Endometrial microvascular endothelial cells (primary cell): ENCODE measurements around the gene HBZ. TPM values are rescaled to one million over a fixed set of nuclear protein-coding genes. Genes with fewer than 3 reads are reported as not detected.
"Not testable (repeated sequence)": the region's sequence is repeated elsewhere in the genome, so short reads cannot be mapped to it uniquely, and the experiment has no call there.

Experiments used
- in situ Hi-C: cut with HindIII; loops from 2 replicates; pipeline ENCODE4 v1.10.0; 2017; ENCODE audit warnings: low sequenced_read_pairs, low pct_unique_long_range_greater_than_20kb; ENCODE audit errors: inconsistent ontology term
- total RNA-seq: library from RNA; depleted of rRNA; stranded (reverse); fragments of >200 nt; gene quantifications from one replicate; pipeline ENCODE4 v1.2.3, GENCODE V29; 2015; ENCODE audit errors: inconsistent ontology term

The HBZ gene
- total RNA-seq, 1 donor from 2014 or later, result not detected

DNA sequence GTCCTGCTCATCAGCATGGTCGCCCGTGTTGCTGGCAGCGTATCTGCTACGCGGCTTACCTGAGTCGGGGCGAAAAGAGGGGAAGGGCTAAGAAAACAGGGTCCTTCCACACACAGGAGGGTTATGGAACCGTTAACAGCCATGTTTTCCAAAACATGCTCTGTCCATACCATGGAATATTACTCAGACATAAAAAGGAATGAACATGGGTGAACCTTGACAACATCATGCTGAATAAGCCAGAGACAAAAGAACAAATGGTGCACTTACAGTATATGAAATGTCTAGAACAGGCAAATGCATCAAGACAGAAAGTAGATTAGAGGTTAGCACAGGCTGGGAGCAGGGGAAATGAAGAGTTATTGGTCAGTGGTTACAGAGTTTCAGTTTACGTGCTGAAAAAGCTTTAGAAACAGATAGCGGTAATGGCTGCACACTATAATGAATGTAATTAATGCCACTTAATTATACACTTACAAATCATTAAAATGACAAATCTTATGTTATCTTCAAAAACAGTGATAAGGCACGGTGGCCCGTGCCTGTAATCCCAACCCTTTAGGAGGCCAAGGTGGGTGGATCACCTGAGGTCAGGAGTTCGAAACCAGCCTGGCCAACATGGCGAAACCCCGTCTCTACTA, 21.8 kb upstream of the HBZ start:
- in situ Hi-C loops, result no loop called here

DNA sequence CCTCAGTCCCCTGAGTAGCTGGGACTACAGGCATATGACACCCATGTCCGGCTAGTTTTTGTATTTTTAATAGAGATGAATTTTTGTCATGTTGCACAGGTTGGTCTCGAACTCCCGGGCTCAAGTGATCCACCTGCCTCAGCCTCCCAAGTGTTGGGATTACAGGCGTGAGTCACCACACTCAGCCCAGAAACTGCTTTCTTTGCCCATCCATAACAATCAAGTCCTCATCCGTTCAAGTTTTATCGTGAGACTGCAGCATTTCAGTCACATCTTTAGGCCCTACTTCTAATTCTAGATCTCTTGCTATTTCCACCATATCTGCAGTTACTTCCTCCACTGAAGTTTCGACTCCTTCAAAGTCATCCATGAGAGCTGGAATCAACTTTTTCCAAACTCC, 20.3 kb upstream of the HBZ start:
- in situ Hi-C loops, result no loop called here

DNA sequence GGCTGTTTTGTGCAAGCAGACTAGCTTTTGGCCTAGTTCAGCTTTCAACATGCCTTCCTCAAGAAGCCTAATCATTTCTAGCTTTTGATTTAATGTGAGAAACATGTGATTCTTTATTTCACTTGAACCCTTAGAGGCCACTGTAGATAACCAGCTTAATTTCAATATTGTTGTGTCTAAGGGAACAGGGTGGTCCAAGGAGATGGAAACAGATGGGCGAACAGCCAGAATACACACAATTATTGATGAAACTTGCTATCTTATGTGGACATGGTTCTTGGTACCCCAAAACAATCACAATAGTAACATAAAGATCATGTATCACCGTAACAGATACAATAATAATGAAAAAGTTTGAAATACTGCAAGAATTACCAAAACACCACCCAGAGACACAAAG, 18.7 kb upstream of the HBZ start:
- in situ Hi-C loops, result no loop called here

DNA sequence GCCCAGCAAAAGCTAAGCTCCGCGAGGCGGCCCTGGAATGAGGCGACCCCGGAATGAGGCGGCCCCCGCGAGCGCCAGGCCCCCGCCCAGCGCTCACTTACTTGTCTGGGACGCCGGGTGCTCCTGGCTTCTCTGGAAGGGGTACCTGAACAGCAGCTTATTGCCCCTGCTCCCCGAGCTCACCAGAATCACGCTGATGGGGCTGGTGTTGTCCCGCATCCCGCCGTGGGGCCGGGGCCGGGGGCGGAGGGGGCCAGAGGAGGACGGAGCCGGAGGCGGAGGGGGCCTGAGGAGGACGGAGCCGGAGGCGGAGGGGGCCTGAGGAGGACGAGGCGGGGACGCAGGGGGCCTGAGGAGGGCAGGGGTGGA, 14.4 kb upstream of the HBZ start:
- in situ Hi-C loops, result no loop called here

DNA sequence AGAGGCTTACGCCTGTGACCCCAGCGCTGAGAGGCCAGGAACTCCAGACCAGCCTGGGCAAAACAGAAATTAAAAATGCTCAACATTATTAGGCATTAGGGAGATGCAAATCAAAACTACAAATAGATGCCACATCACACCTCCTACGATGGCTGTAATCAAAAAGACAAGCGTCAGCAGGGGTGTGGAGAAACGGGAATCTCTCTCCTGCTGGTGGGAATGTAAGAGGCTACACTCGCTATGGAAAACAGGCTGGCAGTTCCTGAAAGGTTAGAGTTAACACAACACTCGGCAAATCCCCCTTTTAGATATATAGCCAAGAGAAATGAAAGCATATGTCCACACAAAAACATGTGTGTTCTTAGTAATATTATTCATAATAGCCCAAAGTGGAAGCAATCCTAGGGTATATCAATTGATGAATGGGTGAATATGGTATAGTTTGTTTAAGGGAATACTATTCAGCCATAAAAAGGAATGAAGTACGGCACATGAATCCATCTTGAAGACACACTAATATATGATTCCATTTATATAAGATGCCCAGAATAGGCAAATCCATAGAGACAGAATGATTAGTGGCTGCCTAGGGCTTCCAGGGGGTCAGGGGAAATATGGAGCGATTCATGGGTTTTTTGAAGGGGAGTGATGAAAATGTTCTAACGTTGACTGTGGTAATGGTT, 12.1 kb upstream of the HBZ start:
- in situ Hi-C loops, result no loop called here

DNA sequence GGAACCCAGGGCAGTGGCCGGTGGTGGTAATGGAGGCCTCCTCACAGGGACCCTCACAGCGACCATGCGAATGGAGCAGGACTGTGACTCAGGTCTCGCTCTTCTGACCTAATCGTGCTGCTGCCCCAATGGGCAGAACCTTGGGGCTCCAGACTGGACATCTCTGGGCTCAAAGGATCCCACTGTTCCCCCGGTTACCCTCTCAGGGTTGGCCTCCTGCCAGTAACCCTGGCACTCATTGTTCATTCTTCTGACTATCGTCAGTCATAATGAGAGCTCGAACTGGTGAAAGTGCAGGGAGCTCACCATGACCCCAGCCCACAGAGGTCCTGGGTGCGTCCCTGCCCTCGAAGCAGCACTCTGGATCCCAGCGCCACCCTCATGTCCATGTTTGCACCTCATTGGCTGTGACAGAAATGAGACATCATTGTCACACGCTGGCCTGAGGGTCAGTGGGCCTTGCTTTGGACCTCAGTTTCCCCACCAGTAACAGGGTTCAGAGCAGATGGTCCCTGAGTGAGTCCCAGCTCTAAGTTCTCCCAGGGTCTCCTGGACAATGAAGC, 10.0 kb upstream of the HBZ start:
- in situ Hi-C loops, result no loop called here

DNA sequence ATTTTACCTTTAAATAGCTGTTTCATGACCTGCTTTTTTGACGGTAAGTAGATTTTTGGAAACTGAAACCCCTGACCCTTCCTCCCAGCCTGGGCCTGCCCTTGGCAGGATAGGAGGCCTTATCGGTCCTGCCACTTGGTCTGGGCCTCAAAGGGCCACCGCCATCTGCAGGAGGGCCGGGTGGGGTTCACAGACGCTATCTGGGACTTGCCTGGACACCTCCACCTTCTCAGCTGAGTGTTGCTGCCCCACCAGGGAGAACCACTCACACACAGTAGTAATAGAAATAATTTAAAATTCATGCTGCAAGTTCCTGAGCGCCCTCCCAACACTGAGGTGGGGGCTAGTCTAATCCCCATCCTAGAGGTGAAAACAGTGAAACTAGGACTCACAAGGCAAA, 9.4 kb upstream of the HBZ start:
- in situ Hi-C loops, result no loop called here

DNA sequence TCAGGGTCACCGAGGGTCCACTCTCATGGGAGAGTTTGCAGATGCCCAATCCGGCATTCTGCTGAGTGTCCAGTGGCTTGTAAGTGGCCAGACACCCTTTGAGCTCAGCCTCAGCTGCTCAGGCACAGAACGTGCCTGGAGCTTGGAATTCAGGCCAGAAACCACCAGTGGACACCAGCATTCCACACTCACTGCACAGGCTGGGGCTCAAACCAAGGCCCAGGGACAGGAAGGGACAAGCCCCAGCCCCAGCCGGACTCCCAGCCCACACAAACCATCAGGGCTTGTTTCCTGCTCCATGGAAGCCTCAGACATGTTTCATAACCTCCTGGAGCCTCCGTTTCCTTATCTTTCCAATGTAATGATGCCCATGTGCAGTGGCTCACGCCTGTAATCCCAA, 9.0 kb upstream of the HBZ start:
- in situ Hi-C loops, result no loop called here

DNA sequence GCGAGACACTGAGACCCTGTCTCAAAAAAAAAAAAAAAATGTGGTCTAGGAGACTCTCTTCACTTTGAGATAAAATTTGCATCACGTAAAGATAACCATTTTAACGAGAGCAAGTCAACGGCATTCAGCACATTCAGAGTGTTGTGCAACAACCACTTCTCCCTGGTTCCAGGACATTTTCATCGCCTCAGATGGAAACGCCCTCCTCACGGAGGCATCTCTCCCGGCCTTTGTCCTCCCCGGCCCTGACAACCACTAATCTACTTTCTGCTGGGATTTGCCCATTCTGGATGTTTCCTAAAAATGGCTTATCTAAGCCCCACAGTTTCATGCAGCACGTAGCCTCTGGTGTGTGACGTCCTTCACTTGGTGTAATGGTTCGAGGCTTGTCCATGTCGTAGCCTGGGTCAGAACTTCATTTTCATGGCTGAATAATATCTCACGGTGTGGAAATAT, 7.6 kb upstream of the HBZ start:
- in situ Hi-C loops, result no loop called here

DNA sequence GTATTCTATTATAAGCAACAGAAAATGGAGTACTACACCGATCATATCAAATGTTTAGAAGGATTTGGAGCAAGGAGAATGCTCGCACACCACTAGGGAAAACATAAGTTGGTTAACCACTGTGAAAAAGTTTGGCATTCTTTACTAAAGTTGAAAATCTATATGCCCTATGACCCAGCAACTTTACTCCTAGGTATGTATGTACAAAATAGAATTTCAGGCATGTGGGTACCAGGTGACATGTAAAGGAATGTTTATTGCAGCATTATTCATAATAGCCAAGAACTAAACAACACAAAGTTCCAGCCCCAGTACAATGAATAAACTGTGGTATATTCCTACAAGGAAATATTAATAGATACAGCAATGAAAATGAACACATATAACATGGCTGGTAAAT, 5.8 kb upstream of the HBZ start:
- in situ Hi-C loops, result no loop called here

DNA sequence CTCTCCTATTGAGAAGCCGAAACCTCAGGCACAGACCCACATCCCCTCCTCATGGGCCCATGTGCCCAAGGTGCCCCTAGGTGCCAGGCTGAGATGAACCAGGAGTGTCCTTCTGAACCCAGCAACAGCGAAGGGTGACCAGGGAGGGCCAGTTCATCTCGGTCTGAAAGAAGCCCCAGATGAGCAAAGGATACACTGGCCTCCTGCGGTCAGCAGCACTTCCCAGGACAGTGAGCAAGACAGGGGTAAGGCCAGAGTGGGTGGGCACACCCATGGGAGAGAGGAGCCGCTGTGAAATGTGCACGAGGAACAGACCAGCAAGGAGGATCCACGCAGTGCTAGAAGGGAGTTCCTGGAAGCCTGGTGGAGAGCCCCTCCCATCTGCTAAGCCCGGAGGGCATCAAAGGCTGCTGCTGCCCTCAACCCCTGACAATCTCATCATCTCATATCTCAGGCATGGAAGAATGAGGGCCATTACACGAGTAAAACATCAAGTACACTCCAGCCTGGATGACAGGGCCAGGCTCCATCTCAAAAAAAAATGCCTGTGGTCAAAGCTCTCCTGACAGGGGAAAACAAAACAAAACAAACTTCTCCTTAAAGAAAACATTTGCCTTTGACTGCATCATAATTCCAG, 3.3 kb upstream of the HBZ start:
- in situ Hi-C loops, result no loop called here

DNA sequence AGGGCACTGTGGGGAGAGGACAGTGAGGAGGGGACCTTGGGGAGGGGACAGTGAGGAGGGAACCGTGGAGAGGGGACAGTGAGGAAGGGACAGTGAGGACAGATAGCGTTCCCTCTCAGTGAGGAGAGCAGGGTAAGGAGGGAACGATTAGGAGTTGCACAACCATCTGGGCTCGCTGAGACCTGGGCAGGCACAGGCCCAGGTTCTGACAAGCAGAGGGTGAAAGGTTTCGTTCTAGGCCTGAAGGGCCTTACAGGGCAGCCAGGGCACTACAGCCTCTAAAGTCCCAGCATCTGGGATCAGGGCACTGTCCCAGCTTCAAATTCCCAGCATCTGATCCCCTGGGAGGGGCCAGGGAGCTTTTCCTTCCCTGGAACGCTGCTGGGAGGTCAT, 681 bp downstream of the HBZ start:
- in situ Hi-C loops, result not testable (repeated sequence)

DNA sequence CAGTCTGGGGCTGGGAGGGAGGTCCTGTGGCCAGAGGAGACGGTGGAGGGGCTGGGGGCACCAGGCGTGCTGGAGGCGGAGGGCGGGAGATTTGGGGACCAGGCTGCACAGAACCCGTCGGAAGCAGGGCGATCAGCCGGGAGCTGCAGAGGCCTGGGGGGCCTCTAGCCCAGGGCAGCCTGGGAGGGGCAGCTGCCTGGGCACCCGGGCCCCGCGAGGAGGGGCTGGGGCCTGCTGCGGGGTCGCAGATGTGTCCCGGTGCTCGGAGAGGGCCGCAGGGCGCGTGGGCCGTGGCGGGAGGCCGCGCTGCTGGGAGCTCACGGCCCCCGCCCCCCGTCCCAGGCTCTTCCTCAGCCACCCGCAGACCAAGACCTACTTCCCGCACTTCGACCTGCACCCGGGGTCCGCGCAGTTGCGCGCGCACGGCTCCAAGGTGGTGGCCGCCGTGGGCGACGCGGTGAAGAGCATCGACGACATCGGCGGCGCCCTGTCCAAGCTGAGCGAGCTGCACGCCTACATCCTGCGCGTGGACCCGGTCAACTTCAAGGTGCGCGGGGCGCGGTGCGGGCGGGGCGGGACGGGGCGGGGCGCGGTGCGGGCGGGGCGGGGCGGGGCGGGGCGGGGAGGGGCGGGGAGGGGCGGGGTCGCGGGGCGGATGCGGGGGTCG, 1.2 kb downstream of the HBZ start:
- in situ Hi-C loops, result not testable (repeated sequence)

DNA sequence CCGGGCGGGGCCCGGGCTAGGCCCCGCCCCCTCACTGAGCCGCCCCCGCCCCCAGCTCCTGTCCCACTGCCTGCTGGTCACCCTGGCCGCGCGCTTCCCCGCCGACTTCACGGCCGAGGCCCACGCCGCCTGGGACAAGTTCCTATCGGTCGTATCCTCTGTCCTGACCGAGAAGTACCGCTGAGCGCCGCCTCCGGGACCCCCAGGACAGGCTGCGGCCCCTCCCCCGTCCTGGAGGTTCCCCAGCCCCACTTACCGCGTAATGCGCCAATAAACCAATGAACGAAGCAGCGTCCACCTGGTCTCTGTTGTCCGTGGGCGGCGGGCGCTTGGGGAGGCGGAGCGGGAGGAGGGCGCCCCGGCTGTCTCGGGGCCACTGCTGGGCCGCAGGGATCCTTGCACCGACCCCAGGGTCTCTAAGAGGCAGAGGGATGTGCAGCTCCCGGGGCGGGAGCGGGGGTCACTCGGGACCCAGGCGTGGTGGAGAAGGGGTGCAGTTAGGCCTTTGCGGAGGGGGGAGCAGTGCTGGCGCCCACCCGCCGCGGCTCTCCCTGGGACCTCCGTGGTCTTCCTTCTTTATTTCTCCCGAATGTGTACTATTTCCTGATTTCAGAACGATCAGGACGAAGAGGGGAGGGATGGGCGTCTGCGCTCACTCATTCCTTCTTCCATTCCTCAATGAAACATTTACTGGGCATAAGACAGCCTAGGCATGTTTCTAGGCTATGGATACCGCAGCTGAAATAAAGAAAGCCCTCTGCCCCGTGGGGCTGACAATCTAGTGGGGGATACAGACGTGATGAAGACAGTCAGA, 2.0 kb downstream of the HBZ start:
- in situ Hi-C loops, result no loop called here

DNA sequence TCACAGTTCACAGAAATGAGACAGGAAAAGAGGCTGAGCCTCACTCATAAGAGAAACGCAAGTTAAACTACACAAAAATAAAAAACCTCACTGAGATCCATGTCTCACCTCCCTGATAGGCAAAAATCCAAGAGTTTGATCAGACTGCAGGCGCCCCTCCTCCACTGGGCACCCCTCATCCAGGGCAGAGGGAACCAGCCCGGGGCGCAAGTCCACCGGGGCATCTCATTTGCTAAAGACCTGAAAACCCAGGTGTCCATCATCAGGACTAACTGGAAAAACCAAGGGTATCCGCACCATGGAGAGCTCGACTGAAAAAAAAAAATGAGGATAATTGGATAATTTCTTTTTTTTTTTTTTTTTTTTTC, 2.6 kb downstream of the HBZ start:
- in situ Hi-C loops, result no loop called here

DNA sequence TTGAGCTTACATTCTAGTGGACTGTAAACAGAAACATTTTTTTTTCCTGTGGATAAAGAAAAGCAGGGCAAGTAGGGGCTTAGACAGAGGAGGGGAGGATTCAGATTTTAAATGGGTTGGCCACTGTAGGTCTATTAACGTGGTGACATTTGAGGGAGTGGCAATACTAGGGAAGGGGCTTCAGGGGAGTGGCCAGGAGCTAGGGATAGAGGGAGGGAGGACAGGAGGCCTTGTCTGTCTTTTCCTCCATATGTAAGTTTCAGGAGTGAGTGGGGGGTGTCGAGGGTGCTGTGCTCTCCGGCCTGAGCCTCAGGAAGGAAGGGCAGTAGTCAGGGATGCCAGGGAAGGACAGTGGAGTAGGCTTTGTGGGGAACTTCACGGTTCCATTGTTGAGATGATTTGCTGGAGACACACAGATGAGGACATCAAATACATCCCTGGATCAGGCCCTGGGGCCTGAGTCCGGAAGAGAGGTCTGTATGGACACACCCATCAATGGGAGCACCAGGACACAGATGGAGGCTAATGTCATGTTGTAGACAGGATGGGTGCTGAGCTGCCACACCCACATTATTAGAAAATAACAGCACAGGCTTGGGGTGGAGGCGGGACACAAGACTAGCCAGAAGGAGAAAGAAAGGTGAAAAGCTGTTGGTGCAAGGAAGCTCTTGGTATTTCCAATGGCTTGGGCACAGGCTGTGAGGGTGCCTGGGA, 6.8 kb downstream of the HBZ start:
- in situ Hi-C loops, result no loop called here

DNA sequence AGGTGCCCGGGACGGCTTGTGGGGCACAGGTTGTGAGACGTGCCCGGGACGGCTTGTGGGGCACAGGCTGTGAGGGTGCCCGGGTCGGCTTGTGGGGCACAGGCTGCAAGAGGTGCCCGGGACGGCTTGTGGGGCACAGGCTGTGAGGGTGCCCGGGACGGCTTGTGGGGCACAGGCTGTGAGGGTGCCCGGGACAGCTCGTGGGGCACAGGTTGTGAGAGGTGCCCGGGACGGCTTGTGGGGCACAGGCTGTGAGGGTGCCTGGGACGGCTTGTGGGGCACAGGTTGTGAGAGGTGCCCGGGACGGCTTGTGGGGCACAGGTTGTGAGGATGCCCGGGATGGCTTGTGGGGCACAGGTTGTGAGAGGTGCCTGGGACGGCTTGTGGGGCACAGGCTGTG, 7.8 kb downstream of the HBZ start:
- in situ Hi-C loops, result not testable (repeated sequence)

DNA sequence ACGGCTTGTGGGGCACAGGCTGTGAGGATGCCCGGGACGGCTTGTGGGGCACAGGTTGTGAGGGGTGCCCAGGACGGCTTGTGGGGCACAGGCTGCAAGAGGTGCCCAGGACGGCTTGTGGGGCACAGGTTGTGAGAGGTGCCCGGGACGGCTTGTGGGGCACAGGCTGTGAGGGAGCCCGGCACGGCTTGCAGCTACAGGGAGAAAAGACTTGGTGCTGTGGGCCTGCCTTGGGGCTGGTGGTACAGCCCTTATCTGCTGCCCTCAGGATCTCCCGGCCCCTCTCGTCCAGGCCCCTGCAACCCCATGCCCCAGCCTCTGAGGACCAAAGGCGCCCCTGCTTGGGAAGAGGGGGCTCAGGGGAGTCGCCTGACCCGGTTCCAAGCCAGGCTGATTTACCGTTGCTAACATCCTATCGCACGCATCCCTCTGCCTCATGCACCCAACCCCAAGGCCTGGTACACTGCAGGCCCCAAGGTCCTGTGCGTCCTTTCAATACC, 8.3 kb downstream of the HBZ start:
- in situ Hi-C loops, result no loop called here
